Activated naive CD4-positive, alpha-beta T cell treated with anti-CD3 and anti-CD28 coated beads for 36 hours (primary cell): ENCODE data around the gene PCARE. TPM values are rescaled to one million over a fixed set of nuclear protein-coding genes. Genes with fewer than 3 reads are reported as not detected.

Experiments
- CTCF ChIA-PET: fragments of 350-600 bp; sonication (Branson Sonifier 250); formaldehyde crosslinking; loops from one replicate; lab custom pipeline; 2021; ENCODE audit warnings: antibody characterized with exemption; lab: Charles Lee
- DNase-seq: peaks from one replicate; pipeline ENCODE4 v3.0.0-alpha.2; 2020
- H3K27ac Mint-ChIP-seq: one replicate; pipeline ENCODE4 v1.8.0; 2021; ENCODE audit warnings: mild to moderate bottlenecking, mixed read lengths
- H3K27me3 Mint-ChIP-seq: one replicate; pipeline ENCODE4 v1.8.0; 2021; ENCODE audit warnings: low read depth, mixed read lengths
- H3K36me3 Mint-ChIP-seq: one replicate; pipeline ENCODE4 v1.8.0; 2021; ENCODE audit warnings: low read depth, mixed read lengths
- H3K4me1 Mint-ChIP-seq: one replicate; pipeline ENCODE4 v1.8.0; 2021; ENCODE audit warnings: low read depth, mixed read lengths
- H3K4me3 Mint-ChIP-seq: one replicate; pipeline ENCODE4 v1.8.0; 2021; ENCODE audit warnings: mild to moderate bottlenecking, moderate library complexity, mixed read lengths
- H3K9me3 Mint-ChIP-seq: one replicate; pipeline ENCODE4 v1.8.0; 2021; ENCODE audit warnings: mixed read lengths
- intact Hi-C: fragments of 100-400 bp; cut with micrococcal nuclease; formaldehyde crosslinking; loops from one replicate; pipeline ENCODE4 v1.15.1; 2023
- total RNA-seq, 2 experiments: library from RNA; stranded (reverse); gene quantifications; one replicate each; pipeline ENCODE4 v1.2.3, GENCODE V29; 2021

The PCARE gene
- total RNA-seq, 2 experiments from 2014 or later, result not detected

DNA sequence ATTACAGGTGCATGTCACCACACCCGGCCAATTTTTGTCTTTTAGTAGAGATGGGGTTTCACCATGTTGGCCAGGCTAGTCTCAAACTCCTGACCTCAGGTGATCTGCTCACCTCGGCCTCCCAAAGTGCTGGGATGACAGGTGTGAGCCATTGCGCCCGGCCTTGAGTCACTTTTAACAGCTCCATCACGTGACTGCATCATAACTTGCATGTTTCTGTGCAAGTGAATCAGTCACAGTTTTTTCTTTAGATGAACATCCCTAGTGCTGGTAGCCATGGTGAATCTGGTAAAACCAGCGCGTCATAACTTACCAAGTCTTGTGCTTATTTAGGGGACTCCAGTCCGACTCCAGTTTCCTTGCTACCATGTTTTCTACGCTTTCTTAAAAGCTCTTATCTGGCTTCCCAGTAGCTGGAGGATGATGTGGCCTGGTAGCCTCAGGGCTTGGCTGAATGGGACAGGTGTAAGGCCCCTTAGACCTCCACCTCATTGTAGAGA, 33.1 kb downstream of the PCARE start:
- peaks cover 2% of the 10 kb centered on the region for H3K4me1 Mint-ChIP-seq
- CTCF ChIA-PET, result no interaction called here

DNA sequence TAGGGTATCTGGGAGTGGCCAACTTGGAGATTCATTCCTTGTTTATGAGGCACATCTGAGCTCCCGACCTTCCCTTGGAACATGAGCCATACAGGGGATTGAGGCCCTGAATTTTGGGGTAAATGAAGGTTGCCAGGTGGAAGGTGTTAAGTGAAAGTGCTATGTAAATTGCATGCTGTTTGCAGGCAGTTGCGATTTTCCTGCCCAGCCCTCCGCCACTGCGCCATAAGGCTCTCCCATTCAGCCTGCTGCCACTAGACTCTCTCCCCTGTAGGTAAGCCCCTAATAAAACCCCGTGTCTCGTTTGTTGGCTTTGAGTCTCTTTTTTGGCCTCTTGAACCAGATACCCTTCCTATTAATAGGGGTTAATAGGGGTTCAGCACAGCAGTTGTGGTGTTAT, 33.8 kb downstream of the PCARE start:
- Mint-ChIP-seq H3K4me1 (peaks cover 2% of the 10 kb centered on the region), H3K36me3 (no peaks in the 10 kb centered on the region)

More for the DNA sequence above, 33.1 kb downstream of the PCARE start:
- Mint-ChIP-seq H3K9me3 (no peaks in the 10 kb centered on the region), H3K27me3 (no peaks in the 10 kb centered on the region), H3K36me3 (no peaks in the 10 kb centered on the region), H3K27ac (no peak overlapping the region), H3K4me3 (no peak overlapping the region)
- intact Hi-C loops, result no loop called here
- DNase-seq, result no peak

DNA sequence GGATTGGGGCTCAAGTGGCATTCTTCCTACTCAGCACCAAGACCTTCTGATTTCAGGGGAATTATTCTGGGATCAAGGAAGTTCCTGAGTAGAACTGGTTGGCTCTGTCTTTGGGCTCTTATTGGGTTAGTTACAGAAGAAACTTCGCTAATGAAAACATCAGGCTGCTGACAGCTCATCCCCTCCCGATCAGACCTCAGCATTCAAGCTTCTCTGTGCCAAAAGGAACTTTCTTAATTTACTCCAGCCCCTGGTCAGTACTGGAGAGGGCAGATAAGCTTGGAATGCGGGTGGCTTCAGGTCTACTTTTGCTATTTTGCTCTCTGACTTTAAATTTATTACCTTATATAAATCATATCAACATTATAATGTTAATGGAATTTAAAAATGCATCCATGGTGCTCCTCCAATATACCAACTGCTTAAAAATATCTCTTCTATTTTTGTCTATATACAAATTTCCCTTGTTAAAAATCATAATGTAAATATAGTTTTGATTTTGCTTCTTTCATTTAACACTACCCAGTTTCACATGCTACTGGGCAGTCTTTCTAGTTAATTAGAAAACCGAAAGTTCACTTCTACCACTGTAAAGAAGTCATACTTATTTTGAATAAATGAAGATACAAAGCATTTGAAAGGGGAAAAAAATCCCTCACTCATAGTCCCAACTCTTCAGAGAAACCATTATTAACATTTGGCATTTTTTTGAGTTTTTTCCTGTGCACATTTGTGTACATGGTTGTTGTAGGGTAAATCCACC, 34.4 kb downstream of the PCARE start:
- Mint-ChIP-seq H3K9me3 (no peaks in the 10 kb centered on the region), H3K4me3 (no peak overlapping the region), H3K27me3 (no peaks in the 10 kb centered on the region), H3K4me1 (peaks cover 2% of the 10 kb centered on the region), H3K27ac (no peak overlapping the region), H3K36me3 (no peaks in the 10 kb centered on the region)
- intact Hi-C loops, result no loop called here
- CTCF ChIA-PET, result interaction anchor here (0.6 kb wide), 1 partner anchor 21 kb away, joined by 3 read pairs; no protein-coding TSS in a partner anchor
- no peak for DNase-seq

More for the DNA sequence above, 33.8 kb downstream of the PCARE start:
- no peak for DNase-seq
- CTCF ChIA-PET, result interaction anchor here (0.6 kb wide), 1 partner anchor 20 kb away, joined by 3 read pairs; no protein-coding TSS in a partner anchor
- H3K27me3 Mint-ChIP-seq, result no peaks in the 10 kb centered on the region
- no peak overlapping the region for H3K4me3 Mint-ChIP-seq
- intact Hi-C loops, result no loop called here
- no peak overlapping the region for H3K27ac Mint-ChIP-seq
- no peaks in the 10 kb centered on the region for H3K9me3 Mint-ChIP-seq

DNA sequence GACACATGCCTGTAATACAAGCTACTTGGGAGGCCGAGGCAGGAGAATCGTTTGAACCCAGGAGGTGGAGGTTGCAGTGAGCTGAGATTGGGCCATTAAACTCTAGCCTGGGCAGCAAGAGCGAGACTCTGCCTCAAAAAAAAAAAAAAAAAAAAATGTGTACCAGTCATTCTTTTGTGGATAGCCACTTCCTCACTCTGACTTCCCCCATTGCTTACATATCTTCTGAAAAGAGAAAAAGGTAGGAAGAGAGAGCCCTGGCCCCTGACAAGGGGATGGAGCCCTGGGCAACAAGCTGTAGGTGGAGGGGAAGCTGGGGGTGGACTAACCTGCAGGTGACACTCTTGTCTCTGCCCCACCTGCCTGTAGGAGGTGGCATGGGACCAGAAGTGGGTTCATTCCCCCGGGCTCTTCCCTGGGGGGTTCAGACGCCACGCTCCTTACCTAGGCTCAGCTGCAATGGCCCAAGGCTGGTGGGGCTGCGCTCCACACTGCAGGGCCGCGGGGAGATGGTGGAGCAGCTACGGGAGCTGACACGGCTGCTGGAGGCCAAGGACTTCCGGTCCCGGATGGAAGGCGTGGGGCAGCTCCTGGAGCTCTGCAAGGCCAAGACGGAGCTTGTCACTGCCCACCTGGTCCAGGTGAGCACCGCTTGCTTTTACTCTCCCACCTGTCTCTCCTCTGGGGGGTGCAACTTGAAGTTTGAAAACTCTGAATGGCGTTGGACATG, 39.1 kb downstream of the PCARE start:
- H3K27me3 Mint-ChIP-seq, result no peaks in the 10 kb centered on the region
- intact Hi-C loops, result no loop called here
- H3K27ac Mint-ChIP-seq, result no peak overlapping the region
- DNase-seq, result no peak
- H3K9me3 Mint-ChIP-seq, result no peaks in the 10 kb centered on the region
- no peak overlapping the region for H3K4me3 Mint-ChIP-seq
- H3K36me3 Mint-ChIP-seq, result no peaks in the 10 kb centered on the region
- H3K4me1 Mint-ChIP-seq, result peaks cover 5% of the 10 kb centered on the region
- CTCF ChIA-PET, result interaction anchor here (0.6 to 0.9 kb wide), 3 partner anchors 20 to 1865 kb away, joined by 3 to 4 read pairs (median 3); no protein-coding TSS in a partner anchor

GRCh38 chr2:29033656-29034055, 40.7 kb downstream of the PCARE start:
- H3K36me3 Mint-ChIP-seq, result no peaks in the 10 kb centered on the region
- intact Hi-C loops, result no loop called here
- no peak for DNase-seq
- H3K9me3 Mint-ChIP-seq, result no peaks in the 10 kb centered on the region
- H3K27me3 Mint-ChIP-seq, result no peaks in the 10 kb centered on the region
- CTCF ChIA-PET, result no interaction called here
- H3K27ac Mint-ChIP-seq, result no peak overlapping the region
- H3K4me3 Mint-ChIP-seq, result no peak overlapping the region
- peaks cover 5% of the 10 kb centered on the region for H3K4me1 Mint-ChIP-seq

DNA sequence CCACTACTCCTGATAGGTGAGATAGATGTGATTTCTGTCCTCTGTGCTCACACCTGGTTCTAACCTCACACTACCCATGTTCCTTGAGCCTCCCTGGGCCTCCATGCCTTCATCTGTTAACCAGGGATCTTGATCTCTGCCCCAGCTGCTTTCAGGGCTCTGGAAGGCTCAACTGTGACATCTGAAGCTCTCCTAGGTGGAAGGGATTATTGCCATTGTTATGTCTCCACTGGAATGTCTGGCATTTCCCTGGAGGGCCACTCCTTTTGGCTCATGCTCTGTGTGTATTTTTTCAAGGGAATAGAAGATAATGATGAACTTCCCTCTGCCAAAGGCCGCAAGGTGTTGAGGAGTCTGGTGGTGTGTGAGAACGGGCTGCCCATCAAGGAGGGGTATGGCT, 41.2 kb downstream of the PCARE start:
- intact Hi-C loops, result no loop called here
- Mint-ChIP-seq H3K27me3 (no peaks in the 10 kb centered on the region), H3K4me1 (peaks cover 5% of the 10 kb centered on the region), H3K36me3 (no peaks in the 10 kb centered on the region), H3K9me3 (no peaks in the 10 kb centered on the region), H3K4me3 (no peak overlapping the region), H3K27ac (no peak overlapping the region)
- CTCF ChIA-PET, result no interaction called here
- no peak for DNase-seq

GRCh38 chr2:29032189-29032588, 42.1 kb downstream of the PCARE start:
- H3K9me3 Mint-ChIP-seq, result no peaks in the 10 kb centered on the region
- H3K36me3 Mint-ChIP-seq, result no peaks in the 10 kb centered on the region
- H3K27me3 Mint-ChIP-seq, result no peaks in the 10 kb centered on the region
- CTCF ChIA-PET, result no interaction called here
- intact Hi-C loops, result no loop called here
- no peak for DNase-seq
- peaks cover 5% of the 10 kb centered on the region for H3K4me1 Mint-ChIP-seq
- H3K4me3 Mint-ChIP-seq, result no peak overlapping the region
- no peak overlapping the region for H3K27ac Mint-ChIP-seq

- H3K4me3 Mint-ChIP-seq, result no peak overlapping the region
- intact Hi-C loops, result no loop called here
- DNase-seq, result no peak
- no peaks in the 10 kb centered on the region for H3K36me3 Mint-ChIP-seq
- H3K27ac Mint-ChIP-seq, result no peak overlapping the region
- peaks cover 5% of the 10 kb centered on the region for H3K4me1 Mint-ChIP-seq
- CTCF ChIA-PET, result no interaction called here
- no peaks in the 10 kb centered on the region for H3K9me3 Mint-ChIP-seq
- H3K27me3 Mint-ChIP-seq, result no peaks in the 10 kb centered on the region
Observed at GRCh38 chr2:29031046-29031445, 43.3 kb downstream of the PCARE start.

- Mint-ChIP-seq H3K9me3 (no peaks in the 10 kb centered on the region), H3K27ac (no peak overlapping the region), H3K4me1 (no peaks in the 10 kb centered on the region), H3K36me3 (no peaks in the 10 kb centered on the region), H3K4me3 (no peak overlapping the region), H3K27me3 (no peaks in the 10 kb centered on the region)
- CTCF ChIA-PET, result interaction anchor here (1.0 to 1.4 kb wide), 3 partner anchors 10 to 15 kb away, joined by 4 to 5 read pairs (median 4); no protein-coding TSS in a partner anchor
- DNase-seq, result no peak
- intact Hi-C loops, result no loop called here
Observed at GRCh38 chr2:29025711-29026110, 48.6 kb downstream of the PCARE start.

- Mint-ChIP-seq H3K4me3 (no peak overlapping the region), H3K4me1 (no peaks in the 10 kb centered on the region)
Observed at GRCh38 chr2:29024882-29025430, 49.4 kb downstream of the PCARE start.

GRCh38 chr2:29023188-29023587, 51.1 kb downstream of the PCARE start:
- no peaks in the 10 kb centered on the region for H3K9me3 Mint-ChIP-seq
- intact Hi-C loops, result no loop called here
- no peak overlapping the region for H3K27ac Mint-ChIP-seq
- H3K27me3 Mint-ChIP-seq, result no peaks in the 10 kb centered on the region
- CTCF ChIA-PET, result no interaction called here
- peaks cover 2% of the 10 kb centered on the region for H3K4me1 Mint-ChIP-seq
- H3K4me3 Mint-ChIP-seq, result no peak overlapping the region
- DNase-seq, result no peak
- no peaks in the 10 kb centered on the region for H3K36me3 Mint-ChIP-seq

More at GRCh38 chr2:29024882-29025430, 49.4 kb downstream of the PCARE start:
- CTCF ChIA-PET, result no interaction called here
- no peaks in the 10 kb centered on the region for H3K9me3 Mint-ChIP-seq
- H3K27me3 Mint-ChIP-seq, result no peaks in the 10 kb centered on the region
- no peaks in the 10 kb centered on the region for H3K36me3 Mint-ChIP-seq
- H3K27ac Mint-ChIP-seq, result no peak overlapping the region
- no peak for DNase-seq
- intact Hi-C loops, result no loop called here

GRCh38 chr2:29022679-29023078, 51.6 kb downstream of the PCARE start:
- DNase-seq, result no peak
- Mint-ChIP-seq H3K36me3 (no peaks in the 10 kb centered on the region), H3K27ac (no peak overlapping the region), H3K9me3 (no peaks in the 10 kb centered on the region), H3K4me1 (peaks cover 7% of the 10 kb centered on the region), H3K4me3 (no peak overlapping the region), H3K27me3 (no peaks in the 10 kb centered on the region)
- CTCF ChIA-PET, result no interaction called here
- intact Hi-C loops, result no loop called here
